ENCODE data around the gene PDHX.

PDHX gene

DNA sequence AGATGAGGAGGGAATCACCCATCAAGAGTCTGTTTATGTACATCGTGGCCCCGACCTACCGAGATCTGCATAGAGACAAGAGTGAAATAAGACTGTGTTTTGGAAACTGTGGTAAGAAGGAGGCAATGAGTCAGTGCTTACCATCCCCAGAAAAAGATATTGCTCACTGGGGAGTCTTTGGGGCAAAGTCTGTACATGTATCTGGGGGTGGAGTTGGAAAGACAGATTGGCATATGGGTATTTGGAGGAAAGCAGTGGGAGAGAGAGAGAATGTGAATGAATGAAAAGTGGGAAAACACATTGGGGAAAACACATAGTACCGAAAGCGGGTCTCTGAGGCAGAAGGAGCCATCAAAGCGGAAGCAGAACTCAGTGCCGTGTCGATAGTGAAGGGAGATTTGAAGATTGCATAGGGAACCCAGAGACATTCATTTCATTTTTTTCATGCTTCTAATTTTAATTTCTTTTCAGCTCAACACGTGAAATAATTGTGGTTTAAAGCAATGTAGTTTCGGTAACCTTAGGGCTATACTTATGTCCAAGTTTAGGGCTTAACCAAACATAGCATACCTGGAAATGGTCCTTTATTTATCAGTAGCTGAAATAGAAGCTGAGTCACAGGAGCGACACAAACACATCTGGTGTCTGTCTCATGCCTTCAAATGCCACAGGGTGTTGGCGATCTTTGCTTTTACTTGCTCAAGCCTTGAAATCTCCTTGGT lies 124.0 kb downstream of the PDHX start:
- peaks cover 32% of the 10 kb centered on the region for H3K4me1 ChIP-seq (ENCODE audit: low read length)
- peak overlapping the region; percentile 88 for H3K27ac ChIP-seq (ENCODE audit: low read length)
- H3K9me2 ChIP-seq (replicated peaks; ENCODE audit: insufficient read depth, low read length): no peaks in the 10 kb centered on the region
- no peaks in the 10 kb centered on the region for H3K36me3 ChIP-seq (replicated peaks; ENCODE audit: insufficient read depth, low read length)
- H3K27me3 ChIP-seq (replicated peaks; ENCODE audit: insufficient read depth, low read length): no peaks in the 10 kb centered on the region
- H2AFZ ChIP-seq (ENCODE audit: low read length): peak overlapping the region; percentile 58
- DNase-seq: peak; percentile 94
- peaks cover 19% of the 10 kb centered on the region for H3F3A ChIP-seq (ENCODE audit: insufficient read depth, low read length)
- TF ChIP-seq, protein P1, sequence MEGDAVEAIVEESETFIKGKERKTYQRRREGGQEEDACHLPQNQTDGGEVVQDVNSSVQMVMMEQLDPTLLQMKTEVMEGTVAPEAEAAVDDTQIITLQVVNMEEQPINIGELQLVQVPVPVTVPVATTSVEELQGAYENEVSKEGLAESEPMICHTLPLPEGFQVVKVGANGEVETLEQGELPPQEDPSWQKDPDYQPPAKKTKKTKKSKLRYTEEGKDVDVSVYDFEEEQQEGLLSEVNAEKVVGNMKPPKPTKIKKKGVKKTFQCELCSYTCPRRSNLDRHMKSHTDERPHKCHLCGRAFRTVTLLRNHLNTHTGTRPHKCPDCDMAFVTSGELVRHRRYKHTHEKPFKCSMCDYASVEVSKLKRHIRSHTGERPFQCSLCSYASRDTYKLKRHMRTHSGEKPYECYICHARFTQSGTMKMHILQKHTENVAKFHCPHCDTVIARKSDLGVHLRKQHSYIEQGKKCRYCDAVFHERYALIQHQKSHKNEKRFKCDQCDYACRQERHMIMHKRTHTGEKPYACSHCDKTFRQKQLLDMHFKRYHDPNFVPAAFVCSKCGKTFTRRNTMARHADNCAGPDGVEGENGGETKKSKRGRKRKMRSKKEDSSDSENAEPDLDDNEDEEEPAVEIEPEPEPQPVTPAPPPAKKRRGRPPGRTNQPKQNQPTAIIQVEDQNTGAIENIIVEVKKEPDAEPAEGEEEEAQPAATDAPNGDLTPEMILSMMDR (IDR thresholded peaks at IDR 0.05; ENCODE audit: low read length): no peak
- TF ChIP-seq EZH2 (optimal IDR thresholded peaks at IDR 0.05; ENCODE audit: low read depth, low read length) (no peak), EZH2phosphoT487 (IDR thresholded peaks at IDR 0.05; ENCODE audit: low read length) (no peak)
- H4K20me1 ChIP-seq (ENCODE audit: insufficient read depth, low read length): no peaks in the 10 kb centered on the region
- no peaks in the 10 kb centered on the region for H3K79me2 ChIP-seq (ENCODE audit: low read length)
- peak overlapping the region; percentile 65 for H3K9ac ChIP-seq (ENCODE audit: low read length)
- peak overlapping the region; percentile 90 for H3K4me2 ChIP-seq (ENCODE audit: low read depth, low read length)
- no peaks in the 10 kb centered on the region for H3K9me3 ChIP-seq (replicated peaks; ENCODE audit: insufficient read depth, low read length)
- peak overlapping the region; percentile 53 for H3K4me3 ChIP-seq (ENCODE audit: low read length)

DNA sequence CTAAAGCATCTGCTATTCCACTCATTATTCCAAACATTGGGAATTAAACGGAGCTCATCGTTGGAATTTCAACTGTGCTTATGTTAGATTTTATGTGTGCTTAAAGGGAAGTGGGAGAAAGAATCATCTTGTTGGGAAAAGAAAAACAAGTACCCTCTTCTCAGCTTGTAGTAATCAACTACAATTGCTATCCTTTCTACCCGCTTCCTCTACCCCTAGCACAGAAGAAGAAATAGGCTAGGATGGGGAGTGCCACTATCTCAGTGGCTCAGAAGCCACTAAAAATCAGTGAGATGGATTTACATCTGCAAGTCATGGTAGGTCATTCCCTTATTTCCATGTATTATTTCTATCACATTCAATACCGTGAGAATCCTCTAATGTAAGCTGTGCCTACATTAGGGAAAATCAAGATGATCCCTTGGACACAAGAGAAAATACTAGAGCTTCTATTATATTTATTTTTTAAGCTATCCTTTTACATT lies 124.7 kb downstream of the PDHX start:
- no peaks in the 10 kb centered on the region for H3K79me2 ChIP-seq (ENCODE audit: low read length)
- H3K9me3 ChIP-seq (replicated peaks; ENCODE audit: insufficient read depth, low read length): no peaks in the 10 kb centered on the region
- TF ChIP-seq, protein P1 (IDR thresholded peaks at IDR 0.05; ENCODE audit: low read length): no peak
- TF ChIP-seq EZH2 (optimal IDR thresholded peaks at IDR 0.05; ENCODE audit: low read depth, low read length) (no peak), EZH2phosphoT487 (IDR thresholded peaks at IDR 0.05; ENCODE audit: low read length) (no peak)
- no peaks in the 10 kb centered on the region for H3K27me3 ChIP-seq (replicated peaks; ENCODE audit: insufficient read depth, low read length)
- H3K4me3 ChIP-seq (ENCODE audit: low read length): peak overlapping the region; percentile 53
- H3K27ac ChIP-seq (ENCODE audit: low read length): peak overlapping the region; percentile 88
- H3K9ac ChIP-seq (ENCODE audit: low read length): peak overlapping the region; percentile 65
- H3K4me2 ChIP-seq (ENCODE audit: low read depth, low read length): peak overlapping the region; percentile 90
- no peaks in the 10 kb centered on the region for H4K20me1 ChIP-seq (ENCODE audit: insufficient read depth, low read length)
- H3K4me1 ChIP-seq (ENCODE audit: low read length): peaks cover 32% of the 10 kb centered on the region
- peak overlapping the region; percentile 58 for H2AFZ ChIP-seq (ENCODE audit: low read length)
- no peaks in the 10 kb centered on the region for H3K36me3 ChIP-seq (replicated peaks; ENCODE audit: insufficient read depth, low read length)
- DNase-seq: no peak
- peaks cover 19% of the 10 kb centered on the region for H3F3A ChIP-seq (ENCODE audit: insufficient read depth, low read length)
- H3K9me2 ChIP-seq (replicated peaks; ENCODE audit: insufficient read depth, low read length): no peaks in the 10 kb centered on the region

GRCh38 chr11:35042224-35042623 lies 125.8 kb downstream of the PDHX start:
- Histone ChIP-seq H3F3A (ENCODE audit: insufficient read depth, low read length) (peaks cover 19% of the 10 kb centered on the region), H3K9me3 (replicated peaks; ENCODE audit: insufficient read depth, low read length) (no peaks in the 10 kb centered on the region), H3K4me1 (ENCODE audit: low read length) (peaks cover 37% of the 10 kb centered on the region), H3K79me2 (ENCODE audit: low read length) (no peaks in the 10 kb centered on the region), H2AFZ (ENCODE audit: low read length) (no peak overlapping the region), H3K36me3 (replicated peaks; ENCODE audit: insufficient read depth, low read length) (no peaks in the 10 kb centered on the region), H3K27me3 (replicated peaks; ENCODE audit: insufficient read depth, low read length) (no peaks in the 10 kb centered on the region), H3K27ac (ENCODE audit: low read length) (no peak overlapping the region), H3K4me2 (ENCODE audit: low read depth, low read length) (no peak overlapping the region), H3K9ac (ENCODE audit: low read length) (no peak overlapping the region), H4K20me1 (ENCODE audit: insufficient read depth, low read length) (no peaks in the 10 kb centered on the region), H3K9me2 (replicated peaks; ENCODE audit: insufficient read depth, low read length) (no peaks in the 10 kb centered on the region), H3K4me3 (ENCODE audit: low read length) (no peak overlapping the region)
- TF ChIP-seq, protein P1 (IDR thresholded peaks at IDR 0.05; ENCODE audit: low read length): no peak
- TF ChIP-seq EZH2phosphoT487 (IDR thresholded peaks at IDR 0.05; ENCODE audit: low read length): no peak
- TF ChIP-seq EZH2 (optimal IDR thresholded peaks at IDR 0.05; ENCODE audit: low read depth, low read length): no peak
- DNase-seq: no peak
